Measurements from ENCODE around the gene TFPT.

GRCh38 chr19:54074851-54075250, 40.6 kb downstream of the TFPT start:
- TF ChIP-seq CTCF (IDR thresholded peaks at IDR 0.05; ENCODE audit: poor library complexity) (no peak), EZH2 (IDR thresholded peaks at IDR 0.05; ENCODE audit: borderline replicate concordance) (no peak), EZH2phosphoT487 (IDR thresholded peaks at IDR 0.05; ENCODE audit: low read depth, severe bottlenecking, unreplicated experiment) (no peak)

All from hepatocyte (in vitro differentiated cells).